IMR-90 (cell line): ENCODE data around the gene SDK1.

Experiments used
- BHLHE40 ChIP-seq: fragments of 150-350 bp; IDR thresholded peaks from 2 replicates; pipeline ENCODE4 v1.6.1; 2016; ENCODE audit warnings: mild to moderate bottlenecking, low read depth, low read length
- CEBPB ChIP-seq: IDR thresholded peaks from 2 replicates; pipeline ENCODE4 v1.6.1; 2012; ENCODE audit warnings: low read depth, low read length, improper control_type of control experiment
- MAZ ChIP-seq: IDR thresholded peaks from 2 replicates; pipeline ENCODE4 v1.6.1; 2012; ENCODE audit warnings: low read depth, mild to moderate bottlenecking, low read length, improper control_type of control experiment, moderate library complexity, borderline replicate concordance
- POLR2A ChIP-seq: IDR thresholded peaks from 2 replicates; pipeline ENCODE4 v1.6.1; 2012; ENCODE audit warnings: mild to moderate bottlenecking, low read depth, low read length
- RCOR1 ChIP-seq: IDR thresholded peaks from 2 replicates; pipeline ENCODE4 v1.6.1; 2012; ENCODE audit warnings: mild to moderate bottlenecking, low read length, improper control_type of control experiment; ENCODE audit not compliant: insufficient replicate concordance
- TF ChIP-seq, protein P1 (sequence below): conservative IDR thresholded peaks from 2 replicates; pipeline ENCODE4 v1.5.1; 2012; ENCODE audit warnings: mild to moderate bottlenecking, low read depth, low read length, improper control_type of control experiment
- TF ChIP-seq, protein P2 (sequence below): fragments of 150-350 bp; IDR thresholded peaks from 2 replicates; pipeline ENCODE4 v1.6.1; 2016; ENCODE audit warnings: low read depth, mild to moderate bottlenecking, low read length, moderate library complexity, borderline replicate concordance

DNA sequence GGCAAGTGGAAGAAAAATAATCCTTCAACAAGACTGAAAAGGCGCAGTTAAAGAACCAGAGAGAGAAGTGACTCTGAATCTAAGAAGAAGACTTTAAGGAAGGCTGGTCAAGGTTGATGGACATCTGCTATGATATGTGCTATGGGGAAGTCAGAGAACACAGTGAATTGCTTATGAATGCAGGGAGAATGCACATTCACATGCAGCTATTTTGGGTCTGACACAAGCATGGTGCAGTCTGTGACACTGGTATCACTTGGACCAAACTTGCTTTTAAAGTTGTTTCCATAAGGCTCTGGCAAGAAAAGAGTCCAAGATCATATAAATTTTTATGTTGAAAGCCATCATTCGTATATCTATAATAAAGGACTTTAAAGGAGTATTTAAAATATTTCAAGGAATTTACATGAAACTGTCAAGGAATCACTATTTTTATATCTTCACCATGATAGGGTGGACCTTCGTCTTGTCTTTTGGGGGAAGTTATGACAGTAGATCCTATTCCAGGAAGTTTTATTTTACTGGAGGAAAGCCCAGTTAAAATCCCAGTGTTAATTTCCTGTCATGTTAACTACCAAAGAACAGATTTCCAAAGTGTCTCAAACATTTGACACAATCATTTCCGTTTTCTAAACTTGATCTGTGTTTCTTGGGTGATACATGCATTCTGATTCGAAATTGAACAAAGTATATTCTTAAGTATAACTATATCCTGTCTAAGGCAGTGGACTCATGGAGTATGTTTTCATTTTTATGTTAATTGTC lies 239.6 kb downstream of the SDK1 start:
- TF ChIP-seq POLR2A (no peak), CEBPB (no peak), BHLHE40 (no peak), RCOR1 (no peak), MAZ (no peak)
- TF ChIP-seq, protein P1, sequence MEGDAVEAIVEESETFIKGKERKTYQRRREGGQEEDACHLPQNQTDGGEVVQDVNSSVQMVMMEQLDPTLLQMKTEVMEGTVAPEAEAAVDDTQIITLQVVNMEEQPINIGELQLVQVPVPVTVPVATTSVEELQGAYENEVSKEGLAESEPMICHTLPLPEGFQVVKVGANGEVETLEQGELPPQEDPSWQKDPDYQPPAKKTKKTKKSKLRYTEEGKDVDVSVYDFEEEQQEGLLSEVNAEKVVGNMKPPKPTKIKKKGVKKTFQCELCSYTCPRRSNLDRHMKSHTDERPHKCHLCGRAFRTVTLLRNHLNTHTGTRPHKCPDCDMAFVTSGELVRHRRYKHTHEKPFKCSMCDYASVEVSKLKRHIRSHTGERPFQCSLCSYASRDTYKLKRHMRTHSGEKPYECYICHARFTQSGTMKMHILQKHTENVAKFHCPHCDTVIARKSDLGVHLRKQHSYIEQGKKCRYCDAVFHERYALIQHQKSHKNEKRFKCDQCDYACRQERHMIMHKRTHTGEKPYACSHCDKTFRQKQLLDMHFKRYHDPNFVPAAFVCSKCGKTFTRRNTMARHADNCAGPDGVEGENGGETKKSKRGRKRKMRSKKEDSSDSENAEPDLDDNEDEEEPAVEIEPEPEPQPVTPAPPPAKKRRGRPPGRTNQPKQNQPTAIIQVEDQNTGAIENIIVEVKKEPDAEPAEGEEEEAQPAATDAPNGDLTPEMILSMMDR = no peak
- TF ChIP-seq, protein P2, sequence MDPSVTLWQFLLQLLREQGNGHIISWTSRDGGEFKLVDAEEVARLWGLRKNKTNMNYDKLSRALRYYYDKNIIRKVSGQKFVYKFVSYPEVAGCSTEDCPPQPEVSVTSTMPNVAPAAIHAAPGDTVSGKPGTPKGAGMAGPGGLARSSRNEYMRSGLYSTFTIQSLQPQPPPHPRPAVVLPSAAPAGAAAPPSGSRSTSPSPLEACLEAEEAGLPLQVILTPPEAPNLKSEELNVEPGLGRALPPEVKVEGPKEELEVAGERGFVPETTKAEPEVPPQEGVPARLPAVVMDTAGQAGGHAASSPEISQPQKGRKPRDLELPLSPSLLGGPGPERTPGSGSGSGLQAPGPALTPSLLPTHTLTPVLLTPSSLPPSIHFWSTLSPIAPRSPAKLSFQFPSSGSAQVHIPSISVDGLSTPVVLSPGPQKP = no peak
